Measurements from ENCODE around the gene NPHS2. TPM values are rescaled to one million over a fixed set of nuclear protein-coding genes. Genes with fewer than 3 reads are reported as not detected.

Gene NPHS2
- total RNA-seq, 1 donor from 2014 or later = not detected

GRCh38 chr1:179516976-179517705 is 58.6 kb downstream of the NPHS2 start:
- H3K27me3 Mint-ChIP-seq = no peaks in the 10 kb centered on the region
- H3K4me1 Mint-ChIP-seq (ENCODE audit: low read depth) = no peaks in the 10 kb centered on the region
- peaks cover 25% of the 10 kb centered on the region for H3K9me3 Mint-ChIP-seq (ENCODE audit: low read depth)
- no peak for DNase-seq (ENCODE audit: low spot score, unreplicated experiment)
- TF ChIP-seq CTCF (IDR thresholded peaks at IDR 0.05; ENCODE audit: unreplicated experiment) = no peak
- H3K4me3 Mint-ChIP-seq (ENCODE audit: low read depth) = no peak overlapping the region
- no peaks in the 10 kb centered on the region for H3K36me3 Mint-ChIP-seq (ENCODE audit: insufficient read depth)
- no peak overlapping the region for H3K27ac Mint-ChIP-seq

- TF ChIP-seq CTCF (IDR thresholded peaks at IDR 0.05; ENCODE audit: unreplicated experiment) = no peak
- Mint-ChIP-seq H3K36me3 (ENCODE audit: insufficient read depth) (no peaks in the 10 kb centered on the region), H3K27ac (no peak overlapping the region), H3K9me3 (ENCODE audit: low read depth) (peaks cover 8% of the 10 kb centered on the region), H3K4me3 (ENCODE audit: low read depth) (no peak overlapping the region), H3K4me1 (ENCODE audit: low read depth) (peaks cover 13% of the 10 kb centered on the region), H3K27me3 (peaks cover 8% of the 10 kb centered on the region)
- no peak for DNase-seq (ENCODE audit: low spot score, unreplicated experiment)
Observed at GRCh38 chr1:179510038-179510437, 65.7 kb downstream of the NPHS2 start.

- no peak for DNase-seq (ENCODE audit: low spot score, unreplicated experiment)
- Mint-ChIP-seq H3K9me3 (ENCODE audit: low read depth) (peaks cover 8% of the 10 kb centered on the region), H3K4me1 (ENCODE audit: low read depth) (peaks cover 13% of the 10 kb centered on the region), H3K4me3 (ENCODE audit: low read depth) (no peak overlapping the region), H3K27ac (no peak overlapping the region), H3K36me3 (ENCODE audit: insufficient read depth) (no peaks in the 10 kb centered on the region), H3K27me3 (peaks cover 8% of the 10 kb centered on the region)
- TF ChIP-seq CTCF (IDR thresholded peaks at IDR 0.05; ENCODE audit: unreplicated experiment) = no peak
Observed at GRCh38 chr1:179509384-179509783, 66.4 kb downstream of the NPHS2 start.

- Mint-ChIP-seq H3K27me3 (peaks cover 8% of the 10 kb centered on the region), H3K9me3 (ENCODE audit: low read depth) (peaks cover 3% of the 10 kb centered on the region), H3K27ac (no peak overlapping the region), H3K36me3 (ENCODE audit: insufficient read depth) (no peaks in the 10 kb centered on the region), H3K4me3 (ENCODE audit: low read depth) (no peak overlapping the region), H3K4me1 (ENCODE audit: low read depth) (peaks cover 13% of the 10 kb centered on the region)
- no peak for TF ChIP-seq CTCF (IDR thresholded peaks at IDR 0.05; ENCODE audit: unreplicated experiment)
- DNase-seq (ENCODE audit: low spot score, unreplicated experiment) = no peak
Observed at GRCh38 chr1:179506199-179506598, 69.5 kb downstream of the NPHS2 start.

Other genes with a start within 250 kb of the NPHS2 start
- gene AXDND1, start 210.0 kb downstream of the NPHS2 start, total RNA-seq = 2.0 and 2.5 TPM in 2 replicates
- 0.12 and 0.18 TPM in 2 replicates for gene TDRD5, start 15.9 kb upstream of the NPHS2 start, total RNA-seq
- gene FAM163A, start 167.3 kb upstream of the NPHS2 start, total RNA-seq = 1.1 and 1.5 TPM in 2 replicates

All from progenitor cell of endocrine pancreas (in vitro differentiated cells).